HepG2 (cell line): Measurements from ENCODE around the gene ATG4B. TPM values are rescaled to one million over a fixed set of nuclear protein-coding genes. Genes with fewer than 3 reads are reported as not detected.

ENCODE experiments used
- ELF3 ChIP-seq: IDR thresholded peaks from 2 replicates; pipeline ENCODE4 v1.6.1; 2016; ENCODE audit warnings: missing genetic modification reagents, missing compliant biosample characterization
- FOXP1 ChIP-seq, 2 experiments: fragments of 450-650 bp in 1 of 2; IDR thresholded peaks; 2 replicates each; pipeline ENCODE4 v1.6.1; 2017 to 2018; ENCODE audit warnings: antibody characterized with exemption in 1 of 2
- GFI1 ChIP-seq: sonication (generic); formaldehyde crosslinking; IDR thresholded peaks from 2 replicates; pipeline ENCODE4 v1.5.0; 2020; ENCODE audit warnings: missing genetic modification reagents, mild to moderate bottlenecking, borderline replicate concordance
- LCORL ChIP-seq, 2 experiments: fragments of 450-650 bp in 1 of 2; sonication (generic) in 1 of 2; formaldehyde crosslinking in 1 of 2; IDR thresholded peaks; 2 replicates each; pipeline versions ENCODE4 v1.5.0 to v1.6.1; 2017 to 2020; ENCODE audit warnings: antibody characterized with exemption in 1 of 2, missing genetic modification reagents in 1 of 2
- MATR3 ChIP-seq: sonication (generic); formaldehyde crosslinking; IDR thresholded peaks from 2 replicates; pipeline ENCODE4 v1.4.0; 2020; ENCODE audit warnings: missing genetic modification reagents
- MED8 ChIP-seq: sonication (generic); formaldehyde crosslinking; IDR thresholded peaks from 2 replicates; pipeline ENCODE4 v1.8.1; 2023; ENCODE audit warnings: mild to moderate bottlenecking, missing genetic modification reagents; ENCODE audit not compliant: insufficient replicate concordance
- NAIF1 ChIP-seq: sonication (generic); formaldehyde crosslinking; IDR thresholded peaks from 2 replicates; pipeline ENCODE4 v1.5.0; 2020; ENCODE audit warnings: mild to moderate bottlenecking, missing genetic modification reagents, borderline replicate concordance
- NCOA2 ChIP-seq: sonication (generic); formaldehyde crosslinking; IDR thresholded peaks from 2 replicates; pipeline ENCODE4 v1.8.0; 2022; ENCODE audit warnings: inconsistent platforms
- PBX3 ChIP-seq: sonication (generic); formaldehyde crosslinking; IDR thresholded peaks from 2 replicates; pipeline ENCODE4 v1.8.1; 2023; ENCODE audit warnings: missing genetic modification reagents, inconsistent platforms, borderline replicate concordance
- RBAK ChIP-seq: sonication (generic); formaldehyde crosslinking; IDR thresholded peaks from 2 replicates; pipeline ENCODE4 v1.5.1; 2020; ENCODE audit warnings: mild to moderate bottlenecking, missing genetic modification reagents
- SKI ChIP-seq: fragments of 450-650 bp; IDR thresholded peaks from one replicate; pipeline ENCODE4 v1.6.1; 2018; ENCODE audit warnings: mild to moderate bottlenecking; ENCODE audit not compliant: partially characterized antibody
- SNAI1 ChIP-seq: sonication (generic); formaldehyde crosslinking; IDR thresholded peaks from 2 replicates; pipeline ENCODE4 v1.5.0; 2020; ENCODE audit warnings: mild to moderate bottlenecking, missing genetic modification reagents, borderline replicate concordance
- TMF1 ChIP-seq: sonication (generic); formaldehyde crosslinking; IDR thresholded peaks from 2 replicates; pipeline ENCODE4 v1.8.1; 2022; ENCODE audit warnings: low read depth, missing genetic modification reagents
- ZNF644 ChIP-seq: IDR thresholded peaks from 2 replicates; pipeline ENCODE4 v1.6.1; 2016; ENCODE audit warnings: low read depth
- ZNF703 ChIP-seq: sonication (generic); formaldehyde crosslinking; IDR thresholded peaks from 2 replicates; pipeline ENCODE4 v1.5.1; 2020; ENCODE audit warnings: missing genetic modification reagents, mild to moderate bottlenecking, moderate library complexity, borderline replicate concordance
- ZNF768 ChIP-seq: sonication (generic); formaldehyde crosslinking; IDR thresholded peaks from 2 replicates; pipeline ENCODE4 v1.4.0; 2020; ENCODE audit warnings: missing genetic modification reagents
- polyA plus RNA-seq, 8 experiments: library from polyadenylated mRNA; depleted of rRNA in 3 of 8; stranded (reverse) in 7 of 8; unstranded in 1 of 8; fragments of >200 nt; fragmentation: Illumina TruSeq in 4 of 8; extraction: Trizol in 4 of 8; gene quantifications; 2 replicates each; pipeline versions ENCODE4 v1.2.1 to v1.2.3, GENCODE V29; 2011 to 2016; ENCODE audit warnings: low read depth in 4 of 8, missing spikeins in 1 of 8, mixed read lengths in 1 of 8; ENCODE audit not compliant: insufficient read depth in 1 of 8
- total RNA-seq, 5 experiments: library from RNA; depleted of rRNA; stranded (reverse); fragments of >200 nt; fragmentation: Illumina TruSeq; extraction: Trizol; gene quantifications; 2 replicates each; pipeline ENCODE4 v1.2.3, GENCODE V29; 2016; ENCODE audit warnings: low read depth in 1 of 5
- TF ChIP-seq, protein P1 (sequence below): sonication (generic); formaldehyde crosslinking; IDR thresholded peaks from 2 replicates; pipeline ENCODE4 v1.4.0; 2020; ENCODE audit warnings: mild to moderate bottlenecking, missing genetic modification reagents
- TF ChIP-seq, protein P2 (sequence below): sonication (generic); formaldehyde crosslinking; IDR thresholded peaks from 2 replicates; pipeline ENCODE4 v1.4.0; 2020; ENCODE audit warnings: mild to moderate bottlenecking, low read depth, missing genetic modification reagents
- TF ChIP-seq, protein P3 (sequence below): sonication (generic); formaldehyde crosslinking; IDR thresholded peaks from 2 replicates; pipeline ENCODE4 v1.5.1; 2020; ENCODE audit warnings: missing genetic modification reagents, mild to moderate bottlenecking, borderline replicate concordance
- TF ChIP-seq, protein P4 (sequence below): sonication (generic); formaldehyde crosslinking; IDR thresholded peaks from 2 replicates; pipeline ENCODE4 v1.8.0; 2022; ENCODE audit warnings: missing genetic modification reagents, mild to moderate bottlenecking, borderline replicate concordance

The ATG4B gene
- total and polyA plus RNA-seq, 2 of the 13 experiments (the other 11 are each of a cell fraction or from before 2014, with no cell fraction given), result 95.5 to 239 TPM

GRCh38 chr2:241637018-241637794, at the start of gene ATG4B, which contains the start of gene THAP4 (continued):
- TF ChIP-seq RBAK (CRISPR knock-in tag), result no peak
- TF ChIP-seq ELF3, result peak; percentile 84
- TF ChIP-seq FOXP1 (IDR thresholded peaks at IDR 0.05), result no peak
- peak; percentile 47; the same call in 1 of the 2 replicates for TF ChIP-seq FOXP1 (CRISPR knock-in tag; IDR thresholded peaks at IDR 0.05)
- TF ChIP-seq, protein P1, sequence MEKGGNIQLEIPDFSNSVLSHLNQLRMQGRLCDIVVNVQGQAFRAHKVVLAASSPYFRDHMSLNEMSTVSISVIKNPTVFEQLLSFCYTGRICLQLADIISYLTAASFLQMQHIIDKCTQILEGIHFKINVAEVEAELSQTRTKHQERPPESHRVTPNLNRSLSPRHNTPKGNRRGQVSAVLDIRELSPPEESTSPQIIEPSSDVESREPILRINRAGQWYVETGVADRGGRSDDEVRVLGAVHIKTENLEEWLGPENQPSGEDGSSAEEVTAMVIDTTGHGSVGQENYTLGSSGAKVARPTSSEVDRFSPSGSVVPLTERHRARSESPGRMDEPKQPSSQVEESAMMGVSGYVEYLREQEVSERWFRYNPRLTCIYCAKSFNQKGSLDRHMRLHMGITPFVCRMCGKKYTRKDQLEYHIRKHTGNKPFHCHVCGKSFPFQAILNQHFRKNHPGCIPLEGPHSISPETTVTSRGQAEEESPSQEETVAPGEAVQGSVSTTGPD (CRISPR knock-in tag), result no peak
- TF ChIP-seq GFI1 (CRISPR knock-in tag), result no peak; the same call in 1 of the 2 replicates
- TF ChIP-seq NCOA2 (CRISPR knock-in tag), result peak; percentile 56; the same call in 1 of the 2 replicates
- peak; percentile 83; the same call in 1 of the 2 replicates for TF ChIP-seq ZNF703 (CRISPR knock-in tag)
- no peak for TF ChIP-seq MED8 (CRISPR knock-in tag)
- TF ChIP-seq, protein P2, sequence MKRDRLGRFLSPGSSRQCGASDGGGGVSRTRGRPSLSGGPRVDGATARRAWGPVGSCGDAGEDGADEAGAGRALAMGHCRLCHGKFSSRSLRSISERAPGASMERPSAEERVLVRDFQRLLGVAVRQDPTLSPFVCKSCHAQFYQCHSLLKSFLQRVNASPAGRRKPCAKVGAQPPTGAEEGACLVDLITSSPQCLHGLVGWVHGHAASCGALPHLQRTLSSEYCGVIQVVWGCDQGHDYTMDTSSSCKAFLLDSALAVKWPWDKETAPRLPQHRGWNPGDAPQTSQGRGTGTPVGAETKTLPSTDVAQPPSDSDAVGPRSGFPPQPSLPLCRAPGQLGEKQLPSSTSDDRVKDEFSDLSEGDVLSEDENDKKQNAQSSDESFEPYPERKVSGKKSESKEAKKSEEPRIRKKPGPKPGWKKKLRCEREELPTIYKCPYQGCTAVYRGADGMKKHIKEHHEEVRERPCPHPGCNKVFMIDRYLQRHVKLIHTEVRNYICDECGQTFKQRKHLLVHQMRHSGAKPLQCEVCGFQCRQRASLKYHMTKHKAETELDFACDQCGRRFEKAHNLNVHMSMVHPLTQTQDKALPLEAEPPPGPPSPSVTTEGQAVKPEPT, result peak; percentile 28; the same call in 1 of the 2 replicates
- TF ChIP-seq, protein P3, sequence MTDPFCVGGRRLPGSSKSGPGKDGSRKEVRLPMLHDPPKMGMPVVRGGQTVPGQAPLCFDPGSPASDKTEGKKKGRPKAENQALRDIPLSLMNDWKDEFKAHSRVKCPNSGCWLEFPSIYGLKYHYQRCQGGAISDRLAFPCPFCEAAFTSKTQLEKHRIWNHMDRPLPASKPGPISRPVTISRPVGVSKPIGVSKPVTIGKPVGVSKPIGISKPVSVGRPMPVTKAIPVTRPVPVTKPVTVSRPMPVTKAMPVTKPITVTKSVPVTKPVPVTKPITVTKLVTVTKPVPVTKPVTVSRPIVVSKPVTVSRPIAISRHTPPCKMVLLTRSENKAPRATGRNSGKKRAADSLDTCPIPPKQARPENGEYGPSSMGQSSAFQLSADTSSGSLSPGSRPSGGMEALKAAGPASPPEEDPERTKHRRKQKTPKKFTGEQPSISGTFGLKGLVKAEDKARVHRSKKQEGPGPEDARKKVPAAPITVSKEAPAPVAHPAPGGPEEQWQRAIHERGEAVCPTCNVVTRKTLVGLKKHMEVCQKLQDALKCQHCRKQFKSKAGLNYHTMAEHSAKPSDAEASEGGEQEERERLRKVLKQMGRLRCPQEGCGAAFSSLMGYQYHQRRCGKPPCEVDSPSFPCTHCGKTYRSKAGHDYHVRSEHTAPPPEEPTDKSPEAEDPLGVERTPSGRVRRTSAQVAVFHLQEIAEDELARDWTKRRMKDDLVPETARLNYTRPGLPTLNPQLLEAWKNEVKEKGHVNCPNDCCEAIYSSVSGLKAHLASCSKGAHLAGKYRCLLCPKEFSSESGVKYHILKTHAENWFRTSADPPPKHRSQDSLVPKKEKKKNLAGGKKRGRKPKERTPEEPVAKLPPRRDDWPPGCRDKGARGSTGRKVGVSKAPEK (CRISPR knock-in tag), result no peak
- no peak for TF ChIP-seq MATR3 (CRISPR knock-in tag)
- TF ChIP-seq NAIF1 (CRISPR knock-in tag), result no peak; the same call in 1 of the 2 replicates
- TF ChIP-seq, protein P4, sequence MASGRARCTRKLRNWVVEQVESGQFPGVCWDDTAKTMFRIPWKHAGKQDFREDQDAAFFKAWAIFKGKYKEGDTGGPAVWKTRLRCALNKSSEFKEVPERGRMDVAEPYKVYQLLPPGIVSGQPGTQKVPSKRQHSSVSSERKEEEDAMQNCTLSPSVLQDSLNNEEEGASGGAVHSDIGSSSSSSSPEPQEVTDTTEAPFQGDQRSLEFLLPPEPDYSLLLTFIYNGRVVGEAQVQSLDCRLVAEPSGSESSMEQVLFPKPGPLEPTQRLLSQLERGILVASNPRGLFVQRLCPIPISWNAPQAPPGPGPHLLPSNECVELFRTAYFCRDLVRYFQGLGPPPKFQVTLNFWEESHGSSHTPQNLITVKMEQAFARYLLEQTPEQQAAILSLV (CRISPR knock-in tag), result peak; percentile 87; the same call in 1 of the 2 replicates
- no peak for TF ChIP-seq PBX3
- TF ChIP-seq SKI, result peak; percentile 87
- TF ChIP-seq TMF1 (CRISPR knock-in tag), result peak; percentile 70
- no peak for TF ChIP-seq LCORL (IDR thresholded peaks at IDR 0.05)
- no peak; the same call in 1 of the 2 replicates for TF ChIP-seq LCORL (CRISPR knock-in tag; IDR thresholded peaks at IDR 0.05)
- peak; percentile 71; the same call in 1 of the 2 replicates for TF ChIP-seq ZNF768 (CRISPR knock-in tag)
- TF ChIP-seq SNAI1 (CRISPR knock-in tag), result no peak
- no peak for TF ChIP-seq ZNF644 (CRISPR knock-in tag)
